WERI-Rb-1 (cell line): Measurements from ENCODE around the gene LGALS9C.
A peak's percentile ranks its signal among the peaks of the same experiment; 100 is the strongest.
"Not testable (repeated sequence)": the region's sequence is repeated elsewhere in the genome, so short reads cannot be mapped to it uniquely, and the experiment has no call there.

Source experiments
- DNase-seq: peaks from one replicate; pipeline ENCODE4 v3.0.0-alpha.2; 2020
- H3K27ac ChIP-seq: fragments of 250-450 bp; sonication (Bioruptor Pico); 2 replicates; pipeline ENCODE4 v1.5.1; 2020; ENCODE audit warnings: mild to moderate bottlenecking, moderate library complexity
- H3K27me3 ChIP-seq: fragments of 250-450 bp; sonication (Bioruptor Pico); 2 replicates; pipeline ENCODE4 v1.5.1; 2021; ENCODE audit warnings: mild to moderate bottlenecking, low read depth, moderate library complexity; ENCODE audit not compliant: insufficient read depth, severe bottlenecking
- H3K36me3 ChIP-seq: fragments of 250-450 bp; sonication (Bioruptor Pico); 2 replicates; pipeline ENCODE4 v1.5.1; 2020; ENCODE audit warnings: mild to moderate bottlenecking, moderate library complexity
- H3K4me3 ChIP-seq: 2 replicates; pipeline ENCODE4 v1.5.1; 2011; ENCODE audit warnings: low read depth, mild to moderate bottlenecking, control low read depth, low read length
- H3K9me3 ChIP-seq: fragments of 250-450 bp; sonication (Bioruptor Pico); 2 replicates; pipeline ENCODE4 v1.5.1; 2021; ENCODE audit warnings: mild to moderate bottlenecking, moderate library complexity; ENCODE audit not compliant: severe bottlenecking

Gene LGALS9C

DNA sequence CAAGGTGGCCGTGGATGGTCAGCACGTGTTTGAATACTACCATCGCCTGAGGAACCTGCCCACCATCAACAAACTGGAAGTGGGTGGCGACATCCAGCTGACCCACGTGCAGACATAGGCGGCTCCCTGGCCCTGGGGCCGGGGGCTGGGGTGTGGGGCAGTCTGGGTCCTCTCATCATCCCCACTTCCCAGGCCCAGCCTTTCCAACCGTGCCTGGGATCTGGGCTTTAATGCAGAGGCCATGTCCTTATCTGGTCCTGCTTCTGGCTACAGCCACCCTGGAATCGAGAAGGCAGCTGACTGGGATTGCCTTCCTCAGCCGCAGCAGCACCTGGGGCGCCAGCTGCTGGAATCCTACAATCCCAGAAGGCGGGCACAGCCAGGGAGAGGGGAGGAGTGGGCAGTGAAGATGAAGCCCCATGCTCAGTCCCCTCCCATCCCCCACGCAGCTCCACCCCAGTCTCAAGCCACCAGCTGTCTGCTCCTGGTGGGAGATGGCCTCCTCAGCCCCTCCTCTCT is 17.7 kb downstream of the LGALS9C start:
- H3K4me3 ChIP-seq, H3K9me3 ChIP-seq, H3K36me3 ChIP-seq, H3K27me3 ChIP-seq, H3K27ac ChIP-seq: not testable (repeated sequence)
- peak; percentile 5 for DNase-seq

DNA sequence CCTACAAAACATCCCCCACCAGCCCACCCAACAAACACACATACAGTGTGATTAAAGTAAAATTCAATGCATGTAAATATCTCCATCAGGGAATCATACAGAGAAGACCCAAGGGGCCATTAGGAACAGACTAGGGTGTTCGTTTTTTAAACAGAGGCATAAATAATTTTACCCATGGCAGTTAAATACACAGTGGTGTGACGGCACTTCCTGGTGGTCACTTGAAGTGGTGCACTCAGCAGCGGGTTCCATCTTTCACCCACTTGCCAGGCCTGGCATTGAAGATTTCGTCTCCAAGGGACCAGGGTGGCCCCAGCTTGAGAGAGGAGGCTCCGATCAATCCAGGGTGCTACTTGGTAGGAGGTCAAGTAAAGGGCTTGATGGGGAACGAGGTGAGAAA is 20.5 kb downstream of the LGALS9C start:
- not testable (repeated sequence) for H3K27me3 ChIP-seq, H3K36me3 ChIP-seq, H3K27ac ChIP-seq, DNase-seq, H3K9me3 ChIP-seq, H3K4me3 ChIP-seq

DNA sequence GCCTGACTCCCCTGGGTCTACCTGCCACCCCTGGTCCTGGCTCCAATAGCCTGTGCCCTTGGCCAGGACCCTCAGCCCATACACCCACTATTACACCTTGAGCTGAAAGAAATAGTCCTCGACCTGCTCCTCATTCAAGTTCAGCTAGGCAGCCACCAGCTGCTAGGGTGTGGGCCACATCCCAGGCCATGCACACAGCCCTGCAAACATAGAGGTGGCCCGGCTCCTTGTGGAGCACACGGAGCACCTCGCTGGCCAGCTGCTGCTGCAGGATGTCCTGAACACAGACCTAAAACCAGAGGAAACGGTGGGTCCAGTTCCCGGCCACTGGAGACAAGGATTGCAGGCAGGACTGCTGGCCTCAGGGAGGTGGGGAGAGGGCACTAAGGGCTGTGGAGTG is 22.5 kb downstream of the LGALS9C start:
- not testable (repeated sequence) for H3K27ac ChIP-seq, H3K4me3 ChIP-seq, DNase-seq, H3K27me3 ChIP-seq, H3K36me3 ChIP-seq, H3K9me3 ChIP-seq

DNA sequence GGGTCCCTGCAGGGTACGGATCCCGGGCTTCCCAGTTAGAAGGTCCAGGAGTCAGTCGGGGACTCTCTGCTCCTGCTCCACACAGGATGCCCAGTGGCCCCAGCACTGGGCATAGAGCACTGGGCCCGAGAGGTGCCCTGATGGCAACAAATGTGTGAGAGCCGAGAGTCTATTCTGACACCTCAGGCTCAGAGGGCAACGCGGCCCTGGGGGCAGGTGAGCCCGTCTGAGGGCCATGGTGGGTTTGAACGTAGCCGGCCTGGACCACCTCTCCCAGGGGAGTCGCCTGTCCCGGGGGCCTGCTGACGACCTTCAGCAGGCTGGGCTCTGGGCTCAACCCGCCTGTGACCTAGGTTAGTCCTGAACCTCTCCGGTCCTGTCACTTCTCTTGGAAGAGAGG is 23.2 kb downstream of the LGALS9C start:
- not testable (repeated sequence) for DNase-seq, H3K36me3 ChIP-seq, H3K27ac ChIP-seq, H3K9me3 ChIP-seq, H3K27me3 ChIP-seq, H3K4me3 ChIP-seq

DNA sequence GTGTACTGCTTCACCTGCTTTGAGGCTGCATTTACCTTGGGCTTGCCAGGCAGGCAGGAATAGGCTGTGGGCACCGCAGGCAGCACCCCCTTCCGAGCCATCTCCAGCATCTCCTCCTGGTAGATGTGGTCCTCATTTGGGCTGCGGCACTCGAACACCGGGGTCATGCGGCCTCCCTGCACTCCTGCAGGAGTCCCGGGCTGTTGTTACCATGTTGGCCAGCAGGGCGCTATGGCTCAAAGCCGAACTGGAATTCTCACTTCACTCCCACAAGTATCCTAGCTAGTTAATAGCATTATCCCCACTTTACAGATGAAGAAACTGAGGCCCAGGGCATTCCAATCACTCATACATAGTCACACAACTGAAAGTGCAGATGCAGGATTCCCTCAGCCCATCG is 23.7 kb downstream of the LGALS9C start:
- not testable (repeated sequence) for DNase-seq, H3K27ac ChIP-seq, H3K9me3 ChIP-seq, H3K27me3 ChIP-seq, H3K4me3 ChIP-seq, H3K36me3 ChIP-seq

DNA sequence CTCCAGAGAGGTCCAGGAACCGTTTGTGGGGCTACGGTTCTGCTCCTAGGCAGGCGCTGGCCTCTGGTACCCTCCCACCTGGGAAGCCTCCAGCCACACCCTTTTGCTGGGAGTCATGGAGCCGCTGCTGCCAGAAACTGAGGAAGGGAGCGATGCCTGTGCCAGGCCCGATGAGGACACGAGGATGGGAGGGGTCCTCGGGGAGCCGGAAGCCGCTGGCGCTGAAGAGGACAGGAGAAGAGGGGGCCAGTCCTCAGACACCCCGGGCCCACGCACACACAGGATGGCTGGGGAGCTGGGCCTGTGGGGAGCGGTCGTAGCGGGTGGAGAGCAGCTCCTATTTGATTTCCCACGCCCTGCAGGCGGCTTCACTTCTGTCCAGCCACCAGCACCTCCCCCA is 24.2 kb downstream of the LGALS9C start:
- not testable (repeated sequence) for H3K9me3 ChIP-seq, H3K36me3 ChIP-seq, DNase-seq

DNA sequence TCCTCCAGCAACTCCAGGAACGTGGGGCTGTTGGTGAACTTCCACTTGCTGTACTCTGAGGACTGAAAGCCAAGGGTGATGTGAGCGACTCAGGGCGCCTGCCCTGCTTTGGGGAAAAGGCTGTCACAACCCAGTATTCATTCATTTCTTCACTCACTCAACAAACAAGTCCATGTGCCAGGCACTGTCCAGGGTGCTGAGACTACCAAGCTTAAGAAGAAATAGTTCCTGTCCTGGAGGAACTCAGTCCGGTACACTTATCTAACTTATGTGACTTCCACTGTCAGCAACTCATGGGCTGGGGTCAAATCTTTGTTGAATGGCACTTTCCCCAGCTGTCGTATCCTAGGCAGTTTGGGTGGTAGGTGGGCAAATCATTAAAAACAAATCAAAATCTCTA is 26.6 kb downstream of the LGALS9C start:
- H3K27me3 ChIP-seq, H3K27ac ChIP-seq, H3K4me3 ChIP-seq, H3K9me3 ChIP-seq, DNase-seq, H3K36me3 ChIP-seq: not testable (repeated sequence)

More for the DNA sequence above, 24.2 kb downstream of the LGALS9C start:
- not testable (repeated sequence) for H3K4me3 ChIP-seq, H3K27me3 ChIP-seq, H3K27ac ChIP-seq

DNA sequence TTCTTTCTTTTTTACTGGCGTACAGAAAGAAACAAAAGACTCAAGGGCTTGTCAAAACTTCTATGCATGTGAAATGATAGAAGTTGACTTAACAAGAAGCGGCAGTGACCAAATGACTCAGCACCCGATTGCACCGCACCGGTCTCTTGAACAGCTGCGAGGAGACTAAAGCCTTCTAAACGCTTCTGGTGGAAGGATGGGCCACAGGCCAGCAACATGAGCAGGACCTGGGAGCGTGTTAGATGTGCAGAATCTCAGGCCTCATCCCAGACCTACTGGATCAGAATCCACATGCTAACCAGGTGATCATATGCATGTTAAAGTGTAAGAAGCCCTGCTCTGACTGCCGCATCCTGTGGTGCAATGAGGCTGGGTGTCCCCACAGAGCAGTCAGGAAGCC is 31.1 kb downstream of the LGALS9C start:
- not testable (repeated sequence) for H3K27me3 ChIP-seq, H3K27ac ChIP-seq, H3K9me3 ChIP-seq, H3K4me3 ChIP-seq, DNase-seq, H3K36me3 ChIP-seq

DNA sequence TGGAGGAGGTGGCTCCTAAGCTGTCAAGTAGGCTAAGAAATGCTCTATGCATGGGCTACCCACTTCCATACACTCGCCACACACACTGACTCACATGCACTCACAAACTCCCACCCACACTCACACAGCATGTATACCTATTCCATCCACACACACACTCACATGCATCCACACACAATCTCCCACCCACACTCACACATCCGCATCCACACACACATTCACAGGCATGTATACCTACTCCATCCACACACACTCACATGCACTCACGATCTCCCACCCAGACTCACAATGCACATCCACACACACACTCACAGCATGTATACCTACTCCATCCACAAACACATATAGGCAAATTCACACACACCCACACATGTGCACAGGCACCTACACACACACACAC is 32.1 kb downstream of the LGALS9C start:
- not testable (repeated sequence) for H3K9me3 ChIP-seq, H3K36me3 ChIP-seq, H3K27me3 ChIP-seq, DNase-seq, H3K27ac ChIP-seq, H3K4me3 ChIP-seq

DNA sequence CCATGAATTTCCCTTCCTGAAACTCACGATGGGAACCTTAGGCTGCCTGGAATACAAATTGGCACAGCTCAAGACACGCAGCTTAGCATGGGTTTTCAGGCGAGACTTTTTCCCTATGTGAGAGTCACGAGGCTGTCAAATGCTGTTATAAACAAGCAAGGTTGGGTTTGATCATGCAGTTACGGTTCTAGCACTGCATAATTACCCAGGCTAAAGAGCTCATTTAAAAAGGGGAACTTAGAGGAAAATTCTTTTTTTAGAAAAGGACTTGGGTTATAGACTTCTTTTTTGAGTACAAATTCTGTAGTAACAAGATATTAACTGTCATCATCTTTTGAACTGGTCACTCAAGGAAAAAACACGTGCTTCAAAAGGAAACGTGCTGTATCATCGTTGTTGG is 44.5 kb downstream of the LGALS9C start:
- H3K36me3 ChIP-seq, H3K9me3 ChIP-seq, H3K27me3 ChIP-seq, DNase-seq, H3K4me3 ChIP-seq, H3K27ac ChIP-seq: not testable (repeated sequence)

DNA sequence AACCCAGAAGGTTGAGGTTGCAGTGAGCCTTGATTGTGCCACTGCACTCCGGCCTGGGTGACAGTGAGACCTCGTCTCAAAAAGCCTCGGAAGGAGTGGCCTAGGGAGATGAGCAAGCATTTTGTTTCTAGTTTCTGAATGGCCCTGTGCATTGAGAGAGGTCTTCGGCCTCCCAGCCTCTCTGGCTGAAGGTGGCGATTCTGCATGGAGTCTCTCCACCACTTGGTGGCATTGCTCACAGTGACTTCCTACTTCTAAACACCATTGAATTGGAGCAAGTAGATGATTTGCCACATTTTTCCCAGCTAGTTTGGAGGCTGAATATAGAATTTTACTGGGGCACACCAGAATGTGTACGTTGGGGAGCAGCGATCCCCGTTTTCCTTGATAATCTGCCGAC is 48.4 kb downstream of the LGALS9C start:
- not testable (repeated sequence) for H3K27ac ChIP-seq, H3K4me3 ChIP-seq, DNase-seq, H3K27me3 ChIP-seq, H3K36me3 ChIP-seq, H3K9me3 ChIP-seq

DNA sequence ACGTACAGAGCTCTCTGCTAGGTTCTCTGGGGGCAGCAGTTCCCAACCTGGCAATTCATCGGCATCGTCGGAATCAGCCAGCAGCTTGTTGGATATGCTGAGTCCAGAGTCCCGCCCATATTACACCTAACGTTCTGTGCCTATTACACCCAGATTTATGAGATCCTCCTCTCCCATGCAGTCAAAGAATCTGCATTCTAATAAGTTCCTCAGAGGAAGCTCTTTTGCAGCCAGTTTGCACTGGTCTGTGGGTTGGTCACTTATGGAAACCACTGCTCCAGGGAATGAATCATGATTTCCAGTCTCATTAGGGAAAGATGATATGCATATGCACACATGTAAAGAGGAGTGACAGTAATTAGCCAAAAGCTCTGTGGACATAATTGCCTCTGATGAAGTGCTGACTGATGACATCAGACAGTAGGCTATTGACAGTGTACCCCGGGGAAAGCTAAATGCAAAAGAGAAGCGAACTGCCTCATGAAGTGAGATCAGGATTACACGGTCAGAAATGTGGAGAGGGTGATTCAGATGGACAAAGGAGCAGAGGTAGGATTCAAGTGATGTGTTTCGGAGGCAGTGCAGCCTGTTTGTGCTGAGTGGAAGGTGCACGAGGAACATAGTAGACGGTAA is 49.7 kb downstream of the LGALS9C start:
- H3K9me3 ChIP-seq, H3K27me3 ChIP-seq, H3K36me3 ChIP-seq, H3K4me3 ChIP-seq, H3K27ac ChIP-seq, DNase-seq: not testable (repeated sequence)

DNA sequence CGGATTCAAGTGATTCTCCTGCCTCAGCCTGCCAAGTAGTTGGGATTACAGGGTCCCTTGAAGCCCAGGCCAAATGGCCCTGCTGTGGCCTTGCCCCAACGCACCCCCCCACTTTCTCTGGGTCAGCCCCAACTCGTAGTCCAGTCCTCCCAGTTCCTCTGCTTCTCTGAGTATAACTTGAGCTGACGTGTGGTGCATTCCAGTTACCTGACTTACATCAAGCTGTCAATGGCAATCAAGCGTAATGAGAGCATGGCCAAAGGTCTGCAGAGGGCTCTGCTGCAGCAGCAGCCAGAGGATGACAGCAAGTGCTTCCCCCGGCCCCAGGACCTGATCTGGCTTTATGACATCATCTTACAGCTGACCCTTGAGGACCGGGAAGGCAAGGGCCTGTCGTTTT is 50.8 kb downstream of the LGALS9C start:
- H3K27me3 ChIP-seq, H3K4me3 ChIP-seq, H3K36me3 ChIP-seq, DNase-seq, H3K9me3 ChIP-seq, H3K27ac ChIP-seq: not testable (repeated sequence)

DNA sequence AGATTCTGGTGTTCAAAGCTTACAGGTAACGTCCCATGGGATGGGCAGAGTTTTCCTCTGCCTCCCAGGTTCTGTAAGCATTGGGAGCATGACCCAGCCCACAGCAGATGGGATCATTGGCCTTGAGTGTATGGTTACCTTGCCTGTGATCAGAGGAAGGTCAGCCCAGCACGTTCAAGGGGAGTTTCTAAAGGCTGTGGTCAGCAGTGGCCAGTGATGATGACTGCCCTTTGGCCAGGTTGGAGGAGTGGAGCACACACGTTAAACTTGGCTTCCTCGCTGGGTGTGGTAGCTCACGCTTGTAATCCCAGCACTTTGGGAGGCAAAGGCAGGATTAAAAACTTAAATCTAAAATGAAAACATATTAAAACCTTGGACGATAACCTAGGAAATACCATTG is 51.8 kb downstream of the LGALS9C start:
- H3K4me3 ChIP-seq, H3K36me3 ChIP-seq, H3K9me3 ChIP-seq, DNase-seq, H3K27me3 ChIP-seq, H3K27ac ChIP-seq: not testable (repeated sequence)

DNA sequence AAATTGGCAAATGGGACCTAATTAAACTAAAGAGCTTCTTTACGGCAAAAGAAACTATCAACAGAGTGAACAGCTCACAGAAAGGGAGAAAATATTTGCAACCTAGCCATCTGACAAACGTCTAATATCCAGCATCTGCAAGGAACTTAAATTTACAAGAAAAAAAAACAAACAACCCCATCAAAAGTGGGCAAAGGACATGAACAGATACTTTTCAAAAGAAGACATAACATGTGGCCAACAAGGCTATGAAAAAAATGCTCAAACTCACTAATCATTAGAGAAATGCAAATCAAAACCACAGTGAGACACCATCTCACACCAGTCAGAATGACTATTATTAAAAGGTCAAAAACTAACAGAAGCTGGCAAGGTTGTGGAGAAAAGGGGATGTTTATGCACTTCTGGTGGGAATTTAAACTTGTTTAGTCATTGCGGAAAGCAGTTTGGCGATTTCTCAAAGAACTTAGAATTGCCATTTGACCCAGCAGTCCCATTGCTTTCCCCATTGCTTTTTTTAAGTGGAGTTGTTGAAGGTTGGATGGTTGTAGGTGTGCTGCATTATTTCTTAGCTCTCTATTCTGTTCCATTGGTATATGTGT is 52.4 kb downstream of the LGALS9C start:
- not testable (repeated sequence) for H3K4me3 ChIP-seq, H3K27me3 ChIP-seq, H3K36me3 ChIP-seq, H3K27ac ChIP-seq, H3K9me3 ChIP-seq, DNase-seq
